Immature natural killer cell (primary cell): Measurements from ENCODE around the gene TRIM52. TPM values are rescaled to one million over a fixed set of nuclear protein-coding genes. Genes with fewer than 3 reads are reported as not detected.
"Not testable (repeated sequence)": the region's sequence is repeated elsewhere in the genome, so short reads cannot be mapped to it uniquely, and the experiment has no call there.

Experiments used
- DNase-seq, 3 donors: peaks; one replicate each; pipeline ENCODE4 v3.0.0; 2022; ENCODE audit warnings: mixed read lengths in 1 of 3
- H3K27ac Mint-ChIP-seq, 6 donors: one replicate each; pipeline ENCODE4 v1.8.0; 2020; ENCODE audit warnings: mixed read lengths in 6 of 6, mild to moderate bottlenecking in 5 of 6, inconsistent platforms in 4 of 6, moderate library complexity in 3 of 6
- H3K27me3 Mint-ChIP-seq, 3 donors: one replicate each; pipeline ENCODE4 v1.8.0; 2020 to 2021; ENCODE audit warnings: low read depth in 3 of 3, mild to moderate bottlenecking in 3 of 3, mixed read lengths in 3 of 3, moderate library complexity in 3 of 3, inconsistent platforms in 1 of 3
- H3K36me3 Mint-ChIP-seq, 3 donors: one replicate each; pipeline ENCODE4 v1.8.0; 2020; ENCODE audit warnings: mixed read lengths in 3 of 3, inconsistent platforms in 2 of 3, mild to moderate bottlenecking in 2 of 3
- H3K4me1 Mint-ChIP-seq, 2 donors: one replicate each; pipeline ENCODE4 v1.8.0; 2020; ENCODE audit warnings: inconsistent platforms in 2 of 2, mild to moderate bottlenecking in 2 of 2, mixed read lengths in 2 of 2, moderate library complexity in 1 of 2
- H3K4me3 Mint-ChIP-seq, 5 donors: one replicate each; pipeline ENCODE4 v1.8.0; 2020; ENCODE audit warnings: mild to moderate bottlenecking in 5 of 5, mixed read lengths in 5 of 5, inconsistent platforms in 3 of 5, moderate library complexity in 3 of 5
- H3K9me3 Mint-ChIP-seq, 6 donors: one replicate each; pipeline ENCODE4 v1.8.0; 2020; ENCODE audit warnings: mild to moderate bottlenecking in 6 of 6, mixed read lengths in 6 of 6, inconsistent platforms in 4 of 6, moderate library complexity in 3 of 6
- polyA plus RNA-seq, 3 donors: library from polyadenylated mRNA; unstranded; fragments of 300-500 nt; fragmentation: Illumina TruSeq; gene quantifications; one replicate each; pipeline ENCODE4 v1.2.3, GENCODE V29; 2021

Gene TRIM52
- polyA plus RNA-seq, 3 donors from 2014 or later: 16.0 to 42.6 (median 18.0) TPM

DNA sequence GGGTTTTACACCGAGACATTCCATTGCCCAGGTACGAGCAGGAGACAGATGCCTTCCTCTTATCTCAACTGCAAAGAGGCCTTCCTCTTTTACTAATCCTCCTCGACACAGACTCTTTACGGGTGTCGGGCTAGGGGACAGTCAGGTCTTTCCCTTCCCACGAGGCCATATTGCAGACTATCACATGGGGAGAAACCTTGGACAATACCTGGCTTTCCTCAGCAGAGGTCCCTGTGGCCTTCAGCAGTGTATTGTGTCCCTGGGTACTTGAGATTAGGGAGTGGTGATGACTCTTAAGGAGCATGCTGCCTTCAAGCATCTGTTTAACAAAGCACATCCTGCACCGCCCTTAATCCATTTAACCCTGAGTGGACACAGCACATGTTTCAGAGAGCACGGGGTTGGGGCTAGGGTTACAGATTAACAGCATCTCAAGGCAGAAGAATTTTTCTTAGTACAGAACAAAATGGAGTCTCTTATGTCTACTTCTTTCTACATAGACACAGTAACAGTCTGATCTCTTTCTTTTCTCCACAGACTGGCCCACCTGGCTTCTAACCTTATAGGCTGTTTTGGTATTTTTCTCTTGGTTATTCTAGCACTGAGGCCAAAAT lies 6.5 kb upstream of the TRIM52 start:
- DNase-seq, H3K36me3 Mint-ChIP-seq, H3K4me3 Mint-ChIP-seq, H3K9me3 Mint-ChIP-seq, H3K4me1 Mint-ChIP-seq, H3K27ac Mint-ChIP-seq, H3K27me3 Mint-ChIP-seq: not testable (repeated sequence)

DNA sequence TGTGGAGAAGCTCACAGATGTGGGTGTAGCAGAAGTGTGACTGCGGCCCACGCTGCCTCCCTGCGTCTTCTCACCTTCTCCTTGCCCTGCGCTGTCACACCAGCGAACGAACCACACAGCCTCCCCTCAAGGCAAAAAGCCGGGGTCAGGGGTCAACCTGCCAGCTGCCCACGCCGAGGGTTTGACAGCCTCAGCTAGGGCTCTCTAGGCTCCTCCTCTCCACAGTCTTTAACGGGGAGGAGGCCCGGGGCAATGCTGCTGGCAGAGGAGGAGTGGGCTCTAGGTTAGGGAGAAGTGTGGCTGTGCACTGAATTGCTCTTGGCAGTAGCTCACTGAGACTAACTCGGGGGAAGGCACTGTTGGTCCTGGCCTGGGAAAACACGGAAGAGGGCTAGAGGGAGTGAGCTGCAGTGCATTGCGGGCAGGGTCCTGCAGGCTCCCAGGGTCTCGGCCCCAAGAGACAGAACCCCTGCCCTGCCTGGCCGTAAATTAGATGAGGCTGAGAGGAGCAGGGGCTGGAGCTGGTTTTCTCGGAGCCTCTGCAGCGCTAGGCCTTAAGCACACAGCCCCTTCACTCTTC lies 4.2 kb upstream of the TRIM52 start:
- peaks cover 19 to 20% of the 10 kb centered on the region in 2 donors for H3K4me1 Mint-ChIP-seq
- H3K27me3 Mint-ChIP-seq: peaks cover 6 to 11% (median 8%) of the 10 kb centered on the region in 3 donors
- H3K36me3 Mint-ChIP-seq: peaks cover 0 to 9% (median 3%) of the 10 kb centered on the region in 3 donors
- H3K9me3 Mint-ChIP-seq: no peaks in the 10 kb centered on the region
- no peak overlapping the region for H3K4me3 Mint-ChIP-seq
- no peak for DNase-seq
- peak overlapping the region in 1 of 6 donors; percentile 89 for H3K27ac Mint-ChIP-seq

DNA sequence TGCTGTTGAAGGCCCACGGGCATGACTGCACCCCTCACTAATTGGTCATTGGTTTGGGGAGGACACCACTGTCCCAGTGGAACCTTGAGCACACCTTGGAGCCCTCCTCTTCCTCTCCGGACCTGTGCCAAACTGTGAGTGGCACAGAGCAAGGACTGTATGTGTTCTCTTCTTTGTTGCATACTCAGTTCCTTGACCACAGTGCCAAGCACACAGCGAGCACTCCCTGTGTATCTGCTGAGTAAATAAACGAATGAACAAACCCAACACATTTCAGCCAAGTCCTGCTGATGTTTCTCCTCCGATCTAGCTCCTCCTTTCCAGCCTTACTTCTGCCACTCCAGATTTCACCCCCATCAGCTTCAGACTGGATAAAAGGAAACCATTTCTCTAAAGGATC lies 2.7 kb upstream of the TRIM52 start:
- Mint-ChIP-seq H3K27ac (peak overlapping the region in 4 of 6 donors; percentile 8 to 89 (median 57)), H3K4me1 (peaks cover 34 to 36% of the 10 kb centered on the region in 2 donors), H3K36me3 (peaks cover 0 to 9% (median 3%) of the 10 kb centered on the region in 3 donors), H3K4me3 (peak overlapping the region; percentile 13 to 99 (median 86)), H3K27me3 (peaks cover 8 to 17% (median 8%) of the 10 kb centered on the region in 3 donors), H3K9me3 (no peaks in the 10 kb centered on the region)
- no peak for DNase-seq

DNA sequence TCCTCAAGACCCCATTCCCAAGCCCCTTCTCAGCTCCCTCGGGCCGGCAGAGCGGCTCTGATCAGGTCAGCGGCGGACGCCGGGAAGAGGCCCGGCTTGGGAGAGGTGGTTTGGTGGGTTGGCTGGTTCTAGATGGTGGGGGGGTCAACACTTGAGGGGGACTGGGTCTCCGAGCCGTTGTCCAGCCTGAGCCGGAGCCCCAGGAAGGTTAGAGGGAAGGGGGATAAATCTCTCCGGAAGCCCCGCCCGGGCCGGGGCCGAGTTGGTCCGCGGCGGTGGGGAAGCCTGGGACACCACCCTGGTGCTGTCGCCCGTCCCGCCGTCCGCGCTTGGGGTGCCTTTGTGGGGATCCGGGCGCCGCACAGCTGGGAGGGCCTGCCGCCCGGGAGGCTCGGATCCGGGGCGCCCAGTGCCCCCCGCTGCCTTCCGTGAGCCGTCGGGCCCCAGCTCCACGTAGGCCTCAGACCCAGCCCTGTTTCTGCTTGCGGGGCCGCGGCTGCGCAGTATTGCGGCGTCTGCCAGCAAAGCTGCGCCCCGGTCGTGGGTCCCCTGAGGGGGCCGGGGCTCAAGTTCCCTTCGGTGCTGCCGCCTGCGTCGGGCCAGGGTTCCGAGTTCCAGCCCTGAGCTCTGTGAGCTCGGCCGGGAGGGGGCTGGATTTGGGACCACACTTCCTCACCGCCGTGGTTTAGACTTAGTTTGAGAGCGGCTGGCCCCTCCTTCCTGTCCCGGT lies 542 bp upstream of the TRIM52 start:
- Mint-ChIP-seq H3K27ac (peak overlapping the region; percentile 95 to 99 (median 98)), H3K4me1 (peaks cover 50 to 56% of the 10 kb centered on the region in 2 donors), H3K36me3 (peaks cover 0 to 9% (median 3%) of the 10 kb centered on the region in 3 donors), H3K4me3 (peak overlapping the region; percentile 92 to 99 (median 98)), H3K9me3 (no peaks in the 10 kb centered on the region), H3K27me3 (peaks cover 8 to 17% (median 8%) of the 10 kb centered on the region in 3 donors)
- DNase-seq: peak; percentile 82 to 84 (median 83)

DNA sequence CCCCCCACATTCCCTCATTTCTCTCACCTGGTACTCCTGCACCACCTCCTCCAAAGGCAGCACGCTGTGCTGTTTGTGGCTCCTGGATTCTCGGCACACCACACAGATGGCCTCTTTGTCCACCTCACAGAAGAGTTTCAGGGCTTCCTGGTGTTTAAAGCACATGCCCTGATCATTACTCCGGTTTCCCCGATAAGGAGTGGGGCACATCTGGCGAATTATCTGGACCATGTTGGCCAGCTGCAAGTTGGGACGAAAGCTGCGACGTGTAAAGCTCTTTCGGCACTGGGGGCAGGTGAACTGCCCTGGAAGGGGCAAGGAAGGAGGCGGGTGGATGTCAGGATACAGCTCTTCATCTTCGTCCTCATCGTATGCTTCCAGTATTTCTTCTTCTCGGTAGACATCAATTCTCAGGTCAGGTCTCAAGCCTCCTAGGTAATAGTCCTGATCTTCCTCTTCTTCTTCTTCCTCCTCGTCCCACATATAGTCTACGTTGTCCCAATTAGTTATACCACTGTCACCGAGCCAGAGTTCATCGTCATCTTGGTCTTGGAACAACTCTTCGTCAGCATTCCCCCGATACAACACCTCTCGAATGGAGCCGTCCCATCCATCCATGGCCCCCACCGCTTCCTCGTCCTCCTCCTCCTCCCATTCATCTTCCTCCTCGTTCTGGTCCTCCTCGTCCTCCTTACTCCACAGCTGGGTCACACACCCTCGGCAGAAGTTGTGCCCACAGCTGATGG lies 796 bp downstream of the TRIM52 start:
- Mint-ChIP-seq H3K27me3 (peaks cover 8 to 17% (median 8%) of the 10 kb centered on the region in 3 donors), H3K4me1 (peaks cover 63 to 70% of the 10 kb centered on the region in 2 donors), H3K4me3 (peak overlapping the region; percentile 92 to 99 (median 98)), H3K36me3 (peaks cover 6 to 12% (median 9%) of the 10 kb centered on the region in 3 donors), H3K9me3 (no peaks in the 10 kb centered on the region), H3K27ac (peak overlapping the region; percentile 95 to 99 (median 98))
- no peak for DNase-seq

DNA sequence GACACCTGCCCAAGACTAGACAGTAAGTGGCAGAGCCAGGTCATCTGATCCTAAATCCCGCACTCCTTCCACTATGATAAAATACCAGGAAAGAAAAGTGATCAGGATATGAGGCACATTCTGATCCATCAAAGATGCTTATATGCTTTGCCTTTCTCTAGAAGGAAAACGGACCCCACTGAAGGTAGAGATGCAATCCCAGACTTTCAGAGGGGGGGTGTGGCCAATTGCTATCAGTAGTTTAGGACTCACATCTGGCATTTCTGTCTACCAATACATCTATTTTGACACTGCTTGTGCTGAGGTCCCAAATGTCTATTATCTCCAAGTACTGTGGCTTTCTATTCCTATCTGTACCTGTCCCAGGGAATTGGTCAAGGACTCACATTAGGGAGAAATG lies 1.7 kb downstream of the TRIM52 start:
- no peak for DNase-seq

DNA sequence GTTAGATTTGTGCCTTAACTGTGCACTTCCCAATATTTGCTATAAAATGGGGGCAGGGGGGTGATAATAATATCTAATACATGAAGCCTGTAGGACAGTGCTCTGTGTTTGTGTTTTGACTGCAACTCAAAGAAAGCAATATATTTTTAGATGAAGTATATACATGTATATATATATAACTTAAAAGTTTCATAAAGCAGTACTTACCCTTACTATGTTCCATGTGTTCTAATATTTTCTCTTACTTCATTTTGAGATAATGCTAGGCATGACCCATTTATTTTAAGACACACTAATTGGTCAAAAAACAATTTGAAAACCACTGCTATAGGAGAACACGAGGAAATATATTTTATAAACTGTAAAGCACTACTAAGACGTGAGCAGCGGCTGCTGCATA lies 2.4 kb downstream of the TRIM52 start:
- peaks cover 6 to 18% (median 9%) of the 10 kb centered on the region in 3 donors for H3K36me3 Mint-ChIP-seq
- H3K27me3 Mint-ChIP-seq: peaks cover 8 to 17% (median 8%) of the 10 kb centered on the region in 3 donors
- peaks cover 70 to 77% of the 10 kb centered on the region in 2 donors for H3K4me1 Mint-ChIP-seq
- H3K4me3 Mint-ChIP-seq: peak overlapping the region; percentile 92 to 99 (median 98)
- DNase-seq: no peak
- H3K27ac Mint-ChIP-seq: peak overlapping the region; percentile 50 to 99 (median 96)
- H3K9me3 Mint-ChIP-seq: no peaks in the 10 kb centered on the region

More for the DNA sequence above, 1.7 kb downstream of the TRIM52 start:
- Mint-ChIP-seq H3K4me3 (peak overlapping the region; percentile 92 to 99 (median 98)), H3K27me3 (peaks cover 8 to 17% (median 8%) of the 10 kb centered on the region in 3 donors), H3K9me3 (no peaks in the 10 kb centered on the region), H3K36me3 (peaks cover 6 to 20% (median 9%) of the 10 kb centered on the region in 3 donors), H3K27ac (peak overlapping the region; percentile 95 to 99 (median 98)), H3K4me1 (peaks cover 71 to 78% of the 10 kb centered on the region in 2 donors)

DNA sequence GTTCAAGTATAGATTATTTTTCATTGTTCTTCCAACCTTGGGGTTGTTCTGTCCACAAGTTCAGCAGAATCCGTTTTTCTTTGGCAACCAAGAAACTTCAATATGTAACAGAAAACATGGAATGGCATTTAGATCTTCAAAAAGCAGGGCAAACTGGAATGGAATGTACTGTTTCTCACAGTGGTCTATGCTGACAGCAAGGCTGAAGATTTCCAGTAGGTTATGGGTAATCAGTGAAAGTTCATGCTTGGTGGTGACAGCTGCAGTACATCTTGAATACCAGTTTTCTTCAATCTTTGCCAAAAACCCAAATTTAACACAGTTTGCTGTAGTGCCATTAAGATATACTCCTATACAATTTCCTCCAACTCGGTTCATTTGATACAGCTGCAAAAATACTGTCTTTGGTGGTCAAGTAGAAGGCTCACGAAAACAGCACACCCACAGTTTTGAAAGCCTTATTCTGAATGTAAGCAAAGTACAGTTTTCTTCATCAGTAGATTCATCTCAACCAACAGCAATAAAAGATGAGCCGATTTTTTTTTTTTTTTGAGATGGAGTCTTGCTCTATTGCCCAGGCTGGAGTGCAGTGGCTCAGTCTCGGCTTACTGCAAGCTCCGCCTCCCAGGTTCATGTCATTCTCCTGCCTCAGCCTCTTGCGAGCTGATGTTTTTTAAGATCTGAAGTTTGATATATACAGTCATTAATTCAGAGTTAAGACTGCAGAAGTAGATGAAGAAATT lies 4.9 kb downstream of the TRIM52 start:
- Mint-ChIP-seq H3K4me1 (peaks cover 70 to 81% of the 10 kb centered on the region in 2 donors), H3K9me3 (no peaks in the 10 kb centered on the region), H3K27me3 (peaks cover 2 to 10% (median 3%) of the 10 kb centered on the region in 3 donors), H3K27ac (peak overlapping the region in 5 of 6 donors; percentile 40 to 78 (median 76)), H3K4me3 (peak overlapping the region in 1 of 5 donors; percentile 10), H3K36me3 (peaks cover 6 to 19% (median 9%) of the 10 kb centered on the region in 3 donors)
- no peak for DNase-seq

DNA sequence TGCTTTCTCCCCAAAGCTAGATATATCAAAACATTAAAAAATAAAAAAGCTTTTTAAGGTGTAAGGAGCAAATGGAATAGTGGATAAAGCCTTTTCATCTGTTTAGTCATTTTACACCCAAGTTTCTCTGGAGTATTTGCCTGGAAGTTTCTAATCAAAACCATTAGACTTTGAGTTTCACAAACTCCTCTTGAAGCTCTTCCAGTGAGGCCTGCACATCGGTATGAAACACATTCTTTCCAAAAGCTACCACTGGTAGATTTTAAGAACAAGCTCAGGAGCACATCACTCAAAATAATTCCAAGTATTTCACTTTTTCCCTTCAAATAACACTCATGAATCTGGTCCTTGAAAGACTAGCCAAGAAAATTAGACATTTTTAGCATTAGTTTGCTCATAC lies 5.7 kb downstream of the TRIM52 start:
- peaks cover 64 to 81% of the 10 kb centered on the region in 2 donors for H3K4me1 Mint-ChIP-seq
- peaks cover 0 to 6% (median 2%) of the 10 kb centered on the region in 3 donors for H3K27me3 Mint-ChIP-seq
- H3K27ac Mint-ChIP-seq: peak overlapping the region in 4 of 6 donors; percentile 39 to 78 (median 76)
- H3K36me3 Mint-ChIP-seq: peaks cover 6 to 19% (median 9%) of the 10 kb centered on the region in 3 donors
- no peak overlapping the region for H3K4me3 Mint-ChIP-seq
- no peaks in the 10 kb centered on the region for H3K9me3 Mint-ChIP-seq
- no peak for DNase-seq

DNA sequence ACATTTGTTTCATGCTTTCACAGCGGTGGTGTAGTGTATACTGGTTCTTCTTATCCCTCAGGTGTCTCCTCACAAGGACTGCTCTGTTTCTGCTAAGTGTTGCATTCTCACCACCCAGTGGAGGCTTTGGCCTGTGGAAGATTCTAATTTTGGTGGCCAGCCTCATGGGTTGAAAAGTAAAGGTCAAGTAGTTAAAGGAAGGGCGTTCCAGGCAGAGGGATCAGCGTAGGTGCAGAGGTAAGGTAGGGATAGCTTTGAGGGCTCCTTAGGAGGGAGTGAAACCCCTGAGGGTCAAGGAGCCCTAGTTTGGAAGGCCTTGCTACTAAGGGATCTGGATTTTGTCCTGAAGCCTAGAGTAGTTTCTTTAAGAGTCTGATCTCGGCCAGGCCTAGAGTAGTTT lies 12.7 kb downstream of the TRIM52 start:
- Mint-ChIP-seq H3K4me1 (peaks cover 62 to 80% of the 10 kb centered on the region in 2 donors), H3K27ac (peak overlapping the region; percentile 85 to 96 (median 92)), H3K9me3 (no peaks in the 10 kb centered on the region), H3K4me3 (peak overlapping the region; percentile 71 to 99 (median 89)), H3K36me3 (peaks cover 0 to 3% (median 0%) of the 10 kb centered on the region in 3 donors), H3K27me3 (peaks cover 7 to 8% (median 7%) of the 10 kb centered on the region in 3 donors)
- DNase-seq: no peak

DNA sequence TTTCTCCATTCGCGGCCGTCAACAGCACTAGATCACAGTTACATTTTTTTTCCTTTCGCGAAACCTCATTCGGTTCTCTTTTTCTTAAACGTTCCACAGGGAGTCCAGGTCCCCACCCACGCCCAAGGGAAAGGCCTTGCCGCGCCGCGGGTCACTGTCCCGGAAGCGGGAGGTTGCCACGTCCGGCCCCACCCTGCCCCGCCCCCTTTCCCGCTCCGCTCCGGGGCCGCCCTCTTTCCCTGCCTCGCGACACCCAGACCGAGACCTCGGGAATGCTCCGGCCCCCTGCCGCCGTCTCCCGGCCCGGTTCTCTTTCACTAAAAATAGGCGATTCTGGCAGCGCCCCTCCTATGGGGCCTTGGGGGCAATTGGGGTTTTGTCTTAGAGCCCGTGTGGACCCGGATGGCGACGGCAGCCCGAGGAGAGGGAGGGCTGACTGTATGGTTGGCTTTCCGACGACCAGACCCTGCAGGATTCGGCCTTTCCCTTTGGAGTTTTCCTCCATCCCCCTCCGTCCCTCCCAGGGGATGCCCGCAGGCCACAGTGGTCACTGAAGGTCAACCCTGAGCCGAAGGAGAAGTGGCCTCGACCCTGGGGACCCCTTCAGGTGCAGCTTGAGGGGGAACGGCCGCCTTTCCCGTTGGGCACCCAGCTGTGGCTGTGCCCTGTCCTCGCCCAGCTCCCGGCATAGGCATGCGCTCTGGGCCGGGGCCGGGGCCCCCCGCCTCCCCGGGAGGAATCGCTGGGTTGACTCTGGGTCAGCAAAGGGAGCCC lies 14.5 kb downstream of the TRIM52 start:
- peak overlapping the region; percentile 89 to 99 (median 93) for H3K4me3 Mint-ChIP-seq
- peak; percentile 59 to 64 (median 62) for DNase-seq
- H3K36me3 Mint-ChIP-seq: peaks cover 6 to 16% (median 7%) of the 10 kb centered on the region in 3 donors
- H3K27ac Mint-ChIP-seq: peak overlapping the region; percentile 92 to 97 (median 96)
- no peaks in the 10 kb centered on the region for H3K9me3 Mint-ChIP-seq
- peaks cover 7 to 17% (median 12%) of the 10 kb centered on the region in 3 donors for H3K27me3 Mint-ChIP-seq
- peaks cover 78 to 92% of the 10 kb centered on the region in 2 donors for H3K4me1 Mint-ChIP-seq
